Naive B cell (primary cell): ENCODE results near the gene PPP1R13B. TPM values are rescaled to one million over a fixed set of nuclear protein-coding genes. Genes with fewer than 3 reads are reported as not detected.

Experiments
- ATAC-seq, 2 donors: fragments of 150-1000 bp; cut with Tn5 transposase; 2 replicates each; pipeline ENCODE4 v1.10.0; 2021; ENCODE audit warnings: low read depth in 2 of 2, mild to moderate bottlenecking in 2 of 2, moderate library complexity in 2 of 2
- DNase-seq: peaks from one replicate; pipeline ENCODE4 v3.0.0; 2022
- H3K27ac Mint-ChIP-seq, 6 donors: one replicate each; pipeline ENCODE4 v1.8.0; 2020 to 2022; ENCODE audit warnings: mild to moderate bottlenecking in 6 of 6, mixed read lengths in 6 of 6, moderate library complexity in 5 of 6, inconsistent platforms in 2 of 6
- H3K27me3 Mint-ChIP-seq, 3 donors: one replicate each; pipeline ENCODE4 v1.8.0; 2021 to 2022; ENCODE audit warnings: mixed read lengths in 3 of 3, mild to moderate bottlenecking in 1 of 3
- H3K36me3 Mint-ChIP-seq, 2 donors: one replicate each; pipeline ENCODE4 v1.8.0; 2020 to 2022; ENCODE audit warnings: mixed read lengths in 2 of 2, inconsistent platforms in 1 of 2, mild to moderate bottlenecking in 1 of 2
- H3K4me1 Mint-ChIP-seq, 3 donors: one replicate each; pipeline ENCODE4 v1.8.0; 2020 to 2022; ENCODE audit warnings: mixed read lengths in 3 of 3, inconsistent platforms in 1 of 3, mild to moderate bottlenecking in 1 of 3, moderate library complexity in 1 of 3
- H3K4me3 Mint-ChIP-seq, 8 donors: one replicate each; pipeline ENCODE4 v1.8.0; 2020 to 2022; ENCODE audit warnings: mild to moderate bottlenecking in 8 of 8, mixed read lengths in 8 of 8, moderate library complexity in 8 of 8, inconsistent platforms in 2 of 8
- H3K9me3 Mint-ChIP-seq, 7 donors: one replicate each; pipeline ENCODE4 v1.8.0; 2020 to 2022; ENCODE audit warnings: mixed read lengths in 7 of 7, mild to moderate bottlenecking in 5 of 7, inconsistent platforms in 2 of 7, moderate library complexity in 1 of 7
- polyA plus RNA-seq, 6 donors: library from polyadenylated mRNA; unstranded; fragments of 300-500 nt; fragmentation: Illumina TruSeq; gene quantifications; one replicate each; pipeline ENCODE4 v1.2.3, GENCODE V29; 2021; ENCODE audit warnings: low read depth in 6 of 6

Gene PPP1R13B
- polyA plus RNA-seq, 6 donors from 2014 or later = 0.65 to 4.6 (median 1.8) TPM; not detected in 1

DNA sequence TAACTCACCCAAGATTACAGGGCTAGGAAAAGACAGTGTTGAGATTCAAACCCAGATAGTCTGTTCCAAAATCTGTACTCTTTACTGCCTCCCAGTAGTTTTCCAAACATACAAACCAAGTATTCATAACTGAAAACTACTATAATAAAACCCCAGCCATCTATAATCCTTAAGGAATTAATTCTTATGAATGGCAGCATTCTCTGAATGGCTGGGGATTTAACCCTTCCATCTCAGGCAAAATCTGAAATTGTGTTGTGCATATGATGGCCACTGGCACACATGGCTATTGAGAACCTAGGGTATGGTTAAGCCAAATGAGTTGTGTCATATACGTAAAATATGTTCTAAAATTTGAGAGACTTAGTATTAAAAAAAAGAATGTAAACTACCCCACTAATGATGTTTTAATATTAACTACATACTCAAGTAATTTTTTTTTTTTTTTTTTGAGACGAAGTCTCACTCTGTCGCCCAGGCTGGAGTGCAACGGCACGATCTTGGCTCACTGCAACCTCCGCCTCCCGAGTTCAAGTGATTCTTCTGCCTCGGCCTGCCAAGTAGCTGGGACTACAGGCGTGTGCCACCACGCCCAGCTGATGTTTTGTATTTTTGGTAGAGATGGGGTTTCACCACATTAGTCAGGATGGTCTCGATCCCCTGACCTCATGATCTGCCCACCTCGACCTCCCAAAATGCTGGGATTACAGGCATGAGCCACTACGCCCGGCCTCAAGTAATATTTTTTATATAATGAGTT, 16.7 kb downstream of the PPP1R13B start:
- DNase-seq (no peak), ATAC-seq (no peak)
- H3K4me3 Mint-ChIP-seq = no peak overlapping the region
- peaks cover 0 to 7% (median 0%) of the 10 kb centered on the region in 3 donors for H3K27me3 Mint-ChIP-seq
- peaks cover 0 to 4% (median 2%) of the 10 kb centered on the region in 3 donors for H3K4me1 Mint-ChIP-seq
- no peaks in the 10 kb centered on the region for H3K9me3 Mint-ChIP-seq
- H3K27ac Mint-ChIP-seq = no peak overlapping the region
- peaks cover 0 to 4% of the 10 kb centered on the region in 2 donors for H3K36me3 Mint-ChIP-seq

DNA sequence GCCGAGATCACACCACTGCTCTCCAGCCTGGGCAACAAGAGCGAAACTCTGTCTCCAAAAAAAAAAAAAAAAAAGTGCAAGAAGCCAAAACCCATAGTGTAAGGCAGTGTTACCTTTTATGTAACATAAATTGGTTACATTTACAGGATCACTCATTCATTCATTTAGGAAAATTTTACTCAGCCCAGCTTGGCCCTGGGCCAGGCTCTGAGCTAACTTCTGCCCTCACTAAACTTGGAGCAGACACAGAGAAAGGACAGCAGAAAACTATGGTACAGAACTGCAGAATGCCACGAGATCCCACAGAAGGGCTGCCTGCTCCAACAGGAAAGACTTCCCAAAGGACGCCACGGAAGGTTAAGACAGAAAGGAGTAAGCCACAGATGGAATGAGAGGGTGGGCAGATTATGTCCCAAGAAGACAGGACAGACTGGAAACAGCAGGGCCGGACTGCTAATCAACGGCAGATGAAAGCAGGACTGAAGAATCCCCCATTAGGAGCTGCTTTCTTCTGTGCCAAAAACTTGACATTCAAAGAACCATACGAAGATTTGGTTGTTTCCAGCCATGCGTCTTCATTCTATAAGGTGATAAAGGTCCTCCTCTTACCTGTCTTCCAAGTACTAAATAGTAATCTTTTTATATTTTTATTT, 18.9 kb downstream of the PPP1R13B start:
- ATAC-seq (no peak), DNase-seq (no peak)
- Mint-ChIP-seq H3K4me1 (peaks cover 0 to 7% (median 0%) of the 10 kb centered on the region in 3 donors), H3K36me3 (no peaks in the 10 kb centered on the region), H3K4me3 (no peak overlapping the region), H3K27me3 (peaks cover 0 to 9% (median 0%) of the 10 kb centered on the region in 3 donors), H3K27ac (peak overlapping the region in 1 of 6 donors; percentile 33), H3K9me3 (no peaks in the 10 kb centered on the region)

DNA sequence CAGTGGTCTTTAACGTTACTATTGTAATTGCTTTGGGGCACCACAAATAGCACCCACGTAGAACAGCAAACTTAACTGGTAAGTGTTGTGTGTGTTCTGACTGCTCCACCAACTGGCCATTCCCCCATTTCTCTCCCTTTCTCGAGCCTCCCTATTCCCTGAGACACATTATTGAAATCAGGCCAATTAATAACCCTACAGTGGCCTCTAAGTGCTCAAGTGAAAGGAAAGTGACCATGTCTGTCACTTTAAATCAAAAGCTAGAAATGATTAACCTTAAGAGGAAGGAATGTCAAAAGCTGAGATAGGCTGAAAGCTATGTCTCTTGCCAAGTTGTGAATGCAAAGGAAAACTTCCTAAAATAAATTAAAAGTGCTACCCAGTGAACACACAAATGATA, 22.3 kb downstream of the PPP1R13B start:
- no peaks in the 10 kb centered on the region for H3K36me3 Mint-ChIP-seq
- no peaks in the 10 kb centered on the region for H3K9me3 Mint-ChIP-seq
- no peak overlapping the region for H3K27ac Mint-ChIP-seq
- H3K4me3 Mint-ChIP-seq = no peak overlapping the region
- peaks cover 13 to 16% (median 14%) of the 10 kb centered on the region in 3 donors for H3K4me1 Mint-ChIP-seq
- H3K27me3 Mint-ChIP-seq = peaks cover 0 to 25% (median 0%) of the 10 kb centered on the region in 3 donors
- ATAC-seq (no peak), DNase-seq (no peak)

DNA sequence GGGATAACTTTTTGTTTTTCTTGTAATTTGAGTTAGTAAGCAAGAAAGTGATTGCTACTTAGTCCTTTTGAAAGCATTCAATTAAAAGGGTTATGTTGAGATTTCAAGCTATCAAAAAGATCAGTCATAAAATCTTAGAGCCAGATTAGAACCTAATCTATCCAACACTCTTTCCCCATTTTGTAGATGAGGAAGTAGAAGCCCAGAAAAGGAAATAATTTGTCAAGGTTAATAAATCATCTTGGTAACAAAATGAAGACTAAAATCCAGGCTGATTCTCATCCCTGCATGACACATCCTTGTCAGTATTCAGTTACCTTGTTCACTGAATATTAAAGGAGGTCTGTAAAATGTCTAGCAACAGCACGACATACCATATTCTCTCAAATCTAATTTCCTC, 26.5 kb downstream of the PPP1R13B start:
- Mint-ChIP-seq H3K9me3 (no peaks in the 10 kb centered on the region), H3K27ac (peak overlapping the region in 2 of 6 donors; percentile 65 to 82), H3K36me3 (peaks cover 0 to 6% of the 10 kb centered on the region in 2 donors), H3K27me3 (peaks cover 0 to 23% (median 3%) of the 10 kb centered on the region in 3 donors), H3K4me3 (peak overlapping the region in 4 of 8 donors; percentile 25 to 66 (median 42)), H3K4me1 (peaks cover 22 to 27% (median 24%) of the 10 kb centered on the region in 3 donors)
- DNase-seq (no peak), ATAC-seq (no peak)

DNA sequence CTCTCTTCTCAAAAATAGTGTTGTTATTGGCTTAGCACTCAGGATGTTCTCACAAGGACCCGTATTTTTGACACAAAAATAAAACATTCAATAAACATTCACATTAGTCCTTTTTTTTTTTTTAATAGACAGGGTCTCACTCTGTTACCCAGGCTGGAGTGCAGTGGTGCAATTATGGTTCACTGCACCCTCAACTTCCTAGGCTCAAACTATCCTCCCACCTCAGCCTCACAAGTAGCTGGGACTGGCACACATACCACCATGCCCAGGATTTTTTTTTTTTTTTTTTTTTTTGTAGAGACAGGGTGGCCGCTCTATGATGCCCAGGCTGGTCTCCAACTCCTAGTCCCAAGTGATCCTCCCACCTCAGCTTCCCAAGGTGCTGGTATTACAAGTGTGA, 27.0 kb downstream of the PPP1R13B start:
- DNase-seq (no peak), ATAC-seq (no peak)
- Mint-ChIP-seq H3K27me3 (peaks cover 0 to 23% (median 3%) of the 10 kb centered on the region in 3 donors), H3K36me3 (peaks cover 0 to 6% of the 10 kb centered on the region in 2 donors), H3K4me1 (peaks cover 22 to 27% (median 24%) of the 10 kb centered on the region in 3 donors), H3K9me3 (no peaks in the 10 kb centered on the region), H3K27ac (peak overlapping the region in 2 of 6 donors; percentile 21 to 82), H3K4me3 (peak overlapping the region in 4 of 8 donors; percentile 16 to 40 (median 35))

GRCh38 chr14:103819503-103820307, 27.7 kb downstream of the PPP1R13B start:
- Mint-ChIP-seq H3K9me3 (peaks cover 0 to 3% (median 0%) of the 10 kb centered on the region in 7 donors), H3K27ac (peak overlapping the region in 4 of 6 donors; percentile 34 to 89 (median 68)), H3K36me3 (peaks cover 0 to 6% of the 10 kb centered on the region in 2 donors), H3K4me1 (peaks cover 22 to 24% (median 23%) of the 10 kb centered on the region in 3 donors), H3K27me3 (peaks cover 0 to 23% (median 7%) of the 10 kb centered on the region in 3 donors), H3K4me3 (peak overlapping the region in 2 of 8 donors; percentile 33 to 37)
- ATAC-seq (no peak), DNase-seq (no peak)

DNA sequence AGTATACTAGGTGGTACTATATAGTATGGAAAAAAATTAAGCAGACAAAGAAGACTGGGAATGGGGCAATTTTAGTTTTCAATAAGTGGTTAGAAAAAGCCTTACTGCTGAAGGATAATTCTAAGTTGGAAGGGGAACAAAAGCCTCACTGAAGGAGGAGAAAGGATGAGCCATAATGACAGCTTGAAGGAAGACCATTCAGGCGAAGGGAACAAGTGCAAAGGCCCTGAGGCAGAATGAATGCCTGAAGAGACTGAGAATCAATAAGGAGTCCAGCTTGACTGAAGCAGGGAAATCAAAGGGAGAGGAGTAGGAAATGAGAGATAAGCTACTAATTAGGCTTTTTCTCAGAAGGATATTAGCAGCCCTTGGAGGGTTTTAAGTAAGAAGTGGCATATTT, 28.5 kb downstream of the PPP1R13B start:
- H3K36me3 Mint-ChIP-seq = peaks cover 0 to 6% of the 10 kb centered on the region in 2 donors
- H3K4me3 Mint-ChIP-seq = peak overlapping the region in 1 of 8 donors; percentile 41
- no peak for DNase-seq
- H3K27ac Mint-ChIP-seq = peak overlapping the region in 1 of 6 donors; percentile 34
- peaks cover 22 to 24% (median 23%) of the 10 kb centered on the region in 3 donors for H3K4me1 Mint-ChIP-seq
- peaks cover 0 to 3% (median 0%) of the 10 kb centered on the region in 7 donors for H3K9me3 Mint-ChIP-seq
- peaks cover 0 to 23% (median 7%) of the 10 kb centered on the region in 3 donors for H3K27me3 Mint-ChIP-seq
- no peak for ATAC-seq

- H3K4me3 Mint-ChIP-seq = no peak overlapping the region
- peaks cover 0 to 6% of the 10 kb centered on the region in 2 donors for H3K36me3 Mint-ChIP-seq
- ATAC-seq (no peak), DNase-seq (no peak)
- H3K27ac Mint-ChIP-seq = no peak overlapping the region
- H3K27me3 Mint-ChIP-seq = peaks cover 0 to 22% (median 7%) of the 10 kb centered on the region in 3 donors
- H3K9me3 Mint-ChIP-seq = peaks cover 0 to 3% (median 0%) of the 10 kb centered on the region in 7 donors
- H3K4me1 Mint-ChIP-seq = peaks cover 20 to 24% (median 22%) of the 10 kb centered on the region in 3 donors
Observed at GRCh38 chr14:103818422-103818821, 29.0 kb downstream of the PPP1R13B start.

DNA sequence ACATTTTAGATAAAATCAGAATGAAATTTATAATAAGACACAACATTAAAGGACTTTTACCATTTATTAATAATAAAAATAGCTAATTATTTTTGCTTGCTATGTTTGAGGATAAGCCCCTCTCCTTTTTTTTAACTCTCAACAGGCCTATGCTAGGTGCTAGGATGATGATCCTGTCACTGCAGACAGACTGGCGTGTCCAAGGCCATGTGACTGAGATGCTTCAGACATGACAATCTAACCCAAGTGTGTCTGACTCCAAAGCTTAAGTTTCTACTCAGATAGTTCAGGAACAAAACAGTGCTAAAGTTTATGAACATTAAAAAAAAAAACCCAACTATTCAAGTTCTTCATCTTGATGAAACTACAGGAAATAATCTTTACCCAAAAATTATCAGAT, 29.8 kb downstream of the PPP1R13B start:
- ATAC-seq = no peak
- DNase-seq = no peak
- H3K9me3 Mint-ChIP-seq = peaks cover 0 to 3% (median 0%) of the 10 kb centered on the region in 7 donors
- peaks cover 0 to 14% (median 7%) of the 10 kb centered on the region in 3 donors for H3K27me3 Mint-ChIP-seq
- H3K4me3 Mint-ChIP-seq = no peak overlapping the region
- peaks cover 0 to 6% of the 10 kb centered on the region in 2 donors for H3K36me3 Mint-ChIP-seq
- peaks cover 19 to 24% (median 22%) of the 10 kb centered on the region in 3 donors for H3K4me1 Mint-ChIP-seq
- H3K27ac Mint-ChIP-seq = no peak overlapping the region

GRCh38 chr14:103816991-103817390, 30.4 kb downstream of the PPP1R13B start:
- ATAC-seq (no peak), DNase-seq (no peak)
- H3K4me3 Mint-ChIP-seq = no peak overlapping the region
- H3K27ac Mint-ChIP-seq = no peak overlapping the region
- H3K4me1 Mint-ChIP-seq = peaks cover 19 to 24% (median 22%) of the 10 kb centered on the region in 3 donors
- peaks cover 0 to 3% (median 0%) of the 10 kb centered on the region in 7 donors for H3K9me3 Mint-ChIP-seq
- peaks cover 0 to 6% of the 10 kb centered on the region in 2 donors for H3K36me3 Mint-ChIP-seq
- peaks cover 0 to 8% (median 7%) of the 10 kb centered on the region in 3 donors for H3K27me3 Mint-ChIP-seq

GRCh38 chr14:103815253-103815652, 32.1 kb downstream of the PPP1R13B start:
- H3K4me3 Mint-ChIP-seq = no peak overlapping the region
- no peak overlapping the region for H3K27ac Mint-ChIP-seq
- peaks cover 11 to 13% (median 12%) of the 10 kb centered on the region in 3 donors for H3K4me1 Mint-ChIP-seq
- H3K27me3 Mint-ChIP-seq = peaks cover 0 to 7% (median 6%) of the 10 kb centered on the region in 3 donors
- peaks cover 0 to 3% (median 0%) of the 10 kb centered on the region in 7 donors for H3K9me3 Mint-ChIP-seq
- ATAC-seq (no peak), DNase-seq (no peak)
- H3K36me3 Mint-ChIP-seq = peaks cover 0 to 6% of the 10 kb centered on the region in 2 donors

- Mint-ChIP-seq H3K9me3 (peaks cover 0 to 3% (median 0%) of the 10 kb centered on the region in 7 donors), H3K4me1 (peaks cover 8 to 12% (median 10%) of the 10 kb centered on the region in 3 donors), H3K36me3 (no peaks in the 10 kb centered on the region), H3K4me3 (no peak overlapping the region), H3K27me3 (peaks cover 0 to 4% (median 0%) of the 10 kb centered on the region in 3 donors), H3K27ac (no peak overlapping the region)
- ATAC-seq (no peak), DNase-seq (no peak)
Observed at GRCh38 chr14:103811189-103811588, 36.2 kb downstream of the PPP1R13B start.
